ENCODE results near the gene NT5C1A.
A peak's percentile ranks its signal among the peaks of the same experiment; 100 is the strongest.

Gene NT5C1A

DNA sequence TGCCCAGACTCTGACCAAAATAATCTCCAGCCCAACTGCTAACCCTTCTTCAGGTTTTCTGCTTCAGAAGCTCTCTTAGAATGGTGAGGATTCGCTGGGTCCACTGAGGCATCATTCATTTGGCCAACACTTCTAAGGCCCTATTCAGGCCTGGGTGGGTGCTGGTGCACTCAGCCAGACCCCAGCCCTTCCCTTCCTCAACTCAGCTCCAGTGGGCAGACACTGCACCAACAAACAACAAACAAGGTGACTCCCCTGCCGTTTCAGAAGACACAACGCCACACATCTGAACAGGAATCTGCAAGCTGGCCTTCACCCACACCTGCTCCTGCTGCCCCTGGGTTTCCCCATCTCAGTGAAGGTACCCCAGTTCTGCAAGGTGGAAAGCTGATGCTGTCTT is 38.5 kb downstream of the NT5C1A start:
- TF ChIP-seq, protein P1, sequence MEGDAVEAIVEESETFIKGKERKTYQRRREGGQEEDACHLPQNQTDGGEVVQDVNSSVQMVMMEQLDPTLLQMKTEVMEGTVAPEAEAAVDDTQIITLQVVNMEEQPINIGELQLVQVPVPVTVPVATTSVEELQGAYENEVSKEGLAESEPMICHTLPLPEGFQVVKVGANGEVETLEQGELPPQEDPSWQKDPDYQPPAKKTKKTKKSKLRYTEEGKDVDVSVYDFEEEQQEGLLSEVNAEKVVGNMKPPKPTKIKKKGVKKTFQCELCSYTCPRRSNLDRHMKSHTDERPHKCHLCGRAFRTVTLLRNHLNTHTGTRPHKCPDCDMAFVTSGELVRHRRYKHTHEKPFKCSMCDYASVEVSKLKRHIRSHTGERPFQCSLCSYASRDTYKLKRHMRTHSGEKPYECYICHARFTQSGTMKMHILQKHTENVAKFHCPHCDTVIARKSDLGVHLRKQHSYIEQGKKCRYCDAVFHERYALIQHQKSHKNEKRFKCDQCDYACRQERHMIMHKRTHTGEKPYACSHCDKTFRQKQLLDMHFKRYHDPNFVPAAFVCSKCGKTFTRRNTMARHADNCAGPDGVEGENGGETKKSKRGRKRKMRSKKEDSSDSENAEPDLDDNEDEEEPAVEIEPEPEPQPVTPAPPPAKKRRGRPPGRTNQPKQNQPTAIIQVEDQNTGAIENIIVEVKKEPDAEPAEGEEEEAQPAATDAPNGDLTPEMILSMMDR (IDR thresholded peaks at IDR 0.05; ENCODE audit: extremely low read depth, missing control alignments), result no peak
- DNase-seq (ENCODE audit: low spot score), result peak; percentile 34

- TF ChIP-seq, protein P1 (IDR thresholded peaks at IDR 0.05; ENCODE audit: extremely low read depth, missing control alignments), result no peak
- peak; percentile 34 for DNase-seq (ENCODE audit: low spot score)
These were observed 39.1 kb downstream of the NT5C1A start for GRCh38 chr1:39632682-39633417.

GRCh38 chr1:39632323-39632681 is 39.6 kb downstream of the NT5C1A start:
- TF ChIP-seq, protein P1 (IDR thresholded peaks at IDR 0.05; ENCODE audit: extremely low read depth, missing control alignments), result no peak

DNA sequence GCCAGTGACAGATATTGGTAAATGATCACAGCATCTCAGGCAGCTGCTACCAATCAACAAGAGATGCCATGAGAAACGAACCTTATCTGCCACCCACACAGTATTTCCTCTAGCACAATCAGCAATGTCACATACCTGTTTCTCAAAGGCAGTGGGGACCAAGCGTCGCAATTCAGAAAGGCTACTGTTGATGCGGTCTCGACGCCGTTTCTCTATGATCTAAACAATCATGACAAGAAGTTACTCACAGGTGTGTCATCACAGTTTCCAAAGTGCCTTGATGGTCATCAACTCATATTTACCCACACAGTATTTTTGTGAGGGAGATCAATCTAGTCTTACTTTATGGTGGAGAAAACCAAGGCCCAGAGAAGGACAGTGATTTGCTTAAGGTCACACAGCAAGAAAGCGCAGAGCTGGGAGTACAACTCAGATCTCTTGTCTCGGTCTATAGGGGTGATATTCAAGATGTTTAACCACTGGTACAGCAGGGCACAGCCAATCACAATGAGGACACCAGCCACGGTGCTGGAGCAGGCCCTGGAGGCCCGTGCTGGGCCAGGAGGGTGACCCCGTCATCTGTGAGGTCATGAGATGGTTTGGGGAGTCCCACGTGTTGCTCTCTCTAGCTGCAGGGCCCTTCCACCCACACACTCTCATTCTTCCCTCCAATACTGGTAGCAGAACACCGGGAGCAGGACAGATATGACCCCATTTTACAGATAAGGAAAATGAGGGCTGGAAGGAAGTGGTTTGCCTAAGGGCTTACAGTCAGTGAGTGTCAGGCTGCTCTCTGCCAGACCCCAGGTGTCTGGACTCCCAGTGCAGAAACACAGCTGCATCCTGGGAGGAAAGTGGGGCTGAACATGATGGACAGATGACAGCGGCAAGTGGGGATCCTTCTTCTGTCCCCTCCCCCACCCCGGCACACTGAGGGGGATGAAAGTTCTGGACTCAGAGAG is 40.3 kb downstream of the NT5C1A start:
- TF ChIP-seq, protein P1 (IDR thresholded peaks at IDR 0.05; ENCODE audit: extremely low read depth, missing control alignments), result no peak
- peak; percentile 23 for DNase-seq (ENCODE audit: low spot score)

More at GRCh38 chr1:39632323-39632681, 39.6 kb downstream of the NT5C1A start:
- DNase-seq (ENCODE audit: low spot score), result peak; percentile 41

DNA sequence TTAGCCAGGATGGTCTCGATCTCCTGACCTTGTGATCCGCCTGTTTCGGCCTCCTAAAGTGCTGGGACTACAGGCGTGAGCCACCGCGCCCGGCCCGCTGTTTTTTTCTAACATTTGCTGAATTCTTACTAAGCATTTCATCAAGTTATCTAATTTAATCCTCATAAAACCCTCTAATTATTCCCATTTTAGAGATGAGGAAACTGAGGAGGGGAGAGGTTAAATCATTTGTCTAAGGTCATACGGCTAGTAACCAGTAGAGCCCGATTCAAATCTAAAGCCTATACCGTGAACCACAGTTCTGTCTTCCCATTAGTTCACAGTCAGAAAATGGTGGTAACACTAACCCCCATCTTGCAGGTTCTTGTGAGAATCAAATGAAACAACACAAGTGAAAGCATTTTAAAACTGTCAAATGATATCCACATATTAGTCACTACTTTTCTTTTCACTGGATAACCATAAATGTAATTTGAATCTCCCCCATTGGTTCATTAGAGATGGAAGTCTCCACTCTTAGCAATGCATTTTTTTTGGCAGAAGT is 43.0 kb downstream of the NT5C1A start:
- DNase-seq (ENCODE audit: low spot score), result no peak
- TF ChIP-seq, protein P1 (IDR thresholded peaks at IDR 0.05; ENCODE audit: extremely low read depth, missing control alignments), result no peak

DNA sequence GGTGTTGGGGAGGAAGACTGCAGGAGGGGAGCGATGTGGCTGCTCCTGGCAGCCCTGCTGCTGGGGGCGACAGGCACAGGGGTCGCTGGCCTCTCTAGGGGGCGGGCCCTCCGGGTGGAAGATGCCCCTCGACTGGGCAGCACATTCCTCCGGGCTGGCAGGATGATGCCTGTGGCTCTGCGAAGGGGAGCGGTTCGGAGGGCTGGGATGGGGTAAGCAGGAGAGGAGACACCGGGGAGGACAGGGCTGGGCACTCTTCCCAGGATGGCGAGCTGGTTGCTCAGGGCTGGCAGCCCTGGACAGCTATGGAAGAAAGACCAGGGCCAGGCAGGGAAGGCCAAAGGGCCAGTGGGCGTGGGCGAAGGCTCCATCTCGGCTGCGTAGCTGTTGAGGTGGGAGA is 45.3 kb downstream of the NT5C1A start:
- TF ChIP-seq, protein P1 (IDR thresholded peaks at IDR 0.05; ENCODE audit: extremely low read depth, missing control alignments), result no peak
- DNase-seq (ENCODE audit: low spot score), result no peak
